Neural cell (in vitro differentiated cells): ENCODE results near the gene GRIK2. TPM values are rescaled to one million over a fixed set of nuclear protein-coding genes. Genes with fewer than 3 reads are reported as not detected.

ENCODE experiments used
- H2AFZ ChIP-seq: fragments of 200-600, 300-800 bp; sonication (generic), shearing (Covaris generic); 2 replicates; pipeline ENCODE4 v1.6.0; 2014; ENCODE audit warnings: low read depth, mild to moderate bottlenecking, antibody characterized with exemption, low read length, moderate library complexity
- H3F3A ChIP-seq: fragments of 200-600 bp; shearing (Covaris generic); 2 replicates; pipeline ENCODE4 v1.6.1; 2016; ENCODE audit warnings: mild to moderate bottlenecking, moderate library complexity, mixed read lengths, antibody characterized with exemption, low read length; ENCODE audit not compliant: insufficient read depth, poor library complexity, severe bottlenecking
- H3K27ac ChIP-seq: fragments of 200-600, 300-800 bp; sonication (generic), shearing (Covaris generic); 2 replicates; pipeline ENCODE4 v1.5.1; 2014; ENCODE audit warnings: mild to moderate bottlenecking, low read length, moderate library complexity
- H3K27me3 ChIP-seq: fragments of 300-800, 200-600 bp; sonication (generic), shearing (Covaris generic); 2 replicates; pipeline ENCODE4 v1.6.0; 2014; ENCODE audit warnings: mild to moderate bottlenecking, low read depth, low read length, moderate library complexity; ENCODE audit not compliant: insufficient read depth
- H3K36me3 ChIP-seq: fragments of 300-800, 200-600 bp; sonication (generic), shearing (Covaris generic); 2 replicates; pipeline ENCODE4 v1.5.1; 2014; ENCODE audit warnings: mild to moderate bottlenecking, antibody characterized with exemption, low read length, moderate library complexity; ENCODE audit not compliant: insufficient read depth
- H3K4me2 ChIP-seq: fragments of 300-800, 200-600 bp; sonication (generic), shearing (Covaris generic); 2 replicates; pipeline ENCODE4 v1.6.0; 2014; ENCODE audit warnings: mild to moderate bottlenecking, low read length
- H3K4me3 ChIP-seq: fragments of 300-800, 200-600 bp; sonication (generic), shearing (Covaris generic); 2 replicates; pipeline ENCODE4 v1.5.1; 2014; ENCODE audit warnings: mild to moderate bottlenecking, low read length, moderate library complexity
- H3K79me2 ChIP-seq: fragments of 200-600 bp; shearing (Covaris generic); replicated peaks from 2 replicates; pipeline ENCODE4 v1.6.0; 2014; ENCODE audit warnings: mild to moderate bottlenecking, low read length, moderate library complexity; ENCODE audit not compliant: insufficient read depth
- H3K9ac ChIP-seq: fragments of 300-800, 200-600 bp; sonication (generic), shearing (Covaris generic); 2 replicates; pipeline ENCODE4 v1.6.1; 2016; ENCODE audit warnings: mild to moderate bottlenecking, low read length, mixed read lengths
- H3K9me2 ChIP-seq: fragments of 200-600 bp; shearing (Covaris generic); 2 replicates; pipeline ENCODE4 v1.6.1; 2016; ENCODE audit warnings: mild to moderate bottlenecking, low read length, mixed read lengths; ENCODE audit not compliant: insufficient read depth
- H3K9me3 ChIP-seq: fragments of 200-600, 300-800 bp; sonication (generic), shearing (Covaris generic); 2 replicates; pipeline ENCODE4 v1.6.1; 2016; ENCODE audit warnings: mild to moderate bottlenecking, mixed run types, low read length, moderate library complexity, mixed read lengths
- H4K20me1 ChIP-seq: fragments of 200-600 bp; shearing (Covaris generic); 2 replicates; pipeline ENCODE4 v1.6.1; 2016; ENCODE audit warnings: mild to moderate bottlenecking, mixed run types; ENCODE audit not compliant: insufficient read depth
- EP300 ChIP-seq: fragments of 450-650 bp; conservative IDR thresholded peaks from 2 replicates; pipeline ENCODE4 v1.6.1; 2014; ENCODE audit warnings: antibody characterized with exemption, mild to moderate bottlenecking, moderate library complexity; ENCODE audit not compliant: poor library complexity, severe bottlenecking
- EZH2 ChIP-seq: fragments of 200-600, 300-800 bp; shearing (Covaris generic), sonication (generic); IDR thresholded peaks from 2 replicates; pipeline ENCODE4 v1.6.1; 2014; ENCODE audit warnings: antibody characterized with exemption, low read length, borderline replicate concordance, mild to moderate bottlenecking; ENCODE audit not compliant: insufficient read depth, poor library complexity, severe bottlenecking
- MXI1 ChIP-seq: fragments of 450-650 bp; conservative IDR thresholded peaks from 2 replicates; pipeline ENCODE4 v1.6.1; 2014; ENCODE audit warnings: antibody characterized with exemption, mild to moderate bottlenecking; ENCODE audit not compliant: poor library complexity, severe bottlenecking
- POLR2AphosphoS5 ChIP-seq: IDR thresholded peaks from 2 replicates; pipeline ENCODE4 v1.6.1; 2012
- RAD21 ChIP-seq: fragments of 450-650 bp; conservative IDR thresholded peaks from 2 replicates; pipeline ENCODE4 v1.6.1; 2014; ENCODE audit warnings: antibody characterized with exemption, mild to moderate bottlenecking, moderate library complexity
- REST ChIP-seq: IDR thresholded peaks from 2 replicates; pipeline ENCODE4 v1.6.1; 2012; ENCODE audit warnings: borderline replicate concordance
- SMC3 ChIP-seq: fragments of 450-650 bp; conservative IDR thresholded peaks from 2 replicates; pipeline ENCODE4 v1.6.1; 2014; ENCODE audit warnings: antibody characterized with exemption, mild to moderate bottlenecking, moderate library complexity; ENCODE audit not compliant: poor library complexity
- TAF1 ChIP-seq: IDR thresholded peaks from 2 replicates; pipeline ENCODE4 v1.6.1; 2012; ENCODE audit warnings: low read depth
- polyA plus RNA-seq: library from polyadenylated mRNA; depleted of rRNA; stranded (reverse); fragments of >200 nt; gene quantifications from 2 replicates; pipeline ENCODE4 v1.2.3, GENCODE V29; 2014
- TF ChIP-seq, protein P1 (sequence below): fragments of 450-650 bp; IDR thresholded peaks from 2 replicates; pipeline ENCODE4 v1.5.1; 2014; ENCODE audit warnings: antibody characterized with exemption, mild to moderate bottlenecking, moderate library complexity; ENCODE audit not compliant: poor library complexity, severe bottlenecking

Gene GRIK2
- polyA plus RNA-seq, 1 donor from 2014 or later = 106 TPM

GRCh38 chr6:101486726-101487125 is 93.2 kb downstream of the GRIK2 start:
- Histone ChIP-seq H3F3A (no peaks in the 10 kb centered on the region), H3K4me2 (no peak overlapping the region), H2AFZ (no peak overlapping the region), H3K27ac (no peak overlapping the region), H3K9me3 (no peaks in the 10 kb centered on the region), H3K9me2 (no peaks in the 10 kb centered on the region), H3K4me3 (no peak overlapping the region), H3K36me3 (no peaks in the 10 kb centered on the region), H3K27me3 (no peaks in the 10 kb centered on the region), H4K20me1 (no peaks in the 10 kb centered on the region), H3K79me2 (no peaks in the 10 kb centered on the region), H3K9ac (no peak overlapping the region)
- TF ChIP-seq RAD21 = no peak
- TF ChIP-seq EP300 = no peak
- TF ChIP-seq EZH2 = no peak
- no peak for TF ChIP-seq REST
- TF ChIP-seq TAF1 = no peak
- no peak for TF ChIP-seq SMC3
- TF ChIP-seq, protein P1, sequence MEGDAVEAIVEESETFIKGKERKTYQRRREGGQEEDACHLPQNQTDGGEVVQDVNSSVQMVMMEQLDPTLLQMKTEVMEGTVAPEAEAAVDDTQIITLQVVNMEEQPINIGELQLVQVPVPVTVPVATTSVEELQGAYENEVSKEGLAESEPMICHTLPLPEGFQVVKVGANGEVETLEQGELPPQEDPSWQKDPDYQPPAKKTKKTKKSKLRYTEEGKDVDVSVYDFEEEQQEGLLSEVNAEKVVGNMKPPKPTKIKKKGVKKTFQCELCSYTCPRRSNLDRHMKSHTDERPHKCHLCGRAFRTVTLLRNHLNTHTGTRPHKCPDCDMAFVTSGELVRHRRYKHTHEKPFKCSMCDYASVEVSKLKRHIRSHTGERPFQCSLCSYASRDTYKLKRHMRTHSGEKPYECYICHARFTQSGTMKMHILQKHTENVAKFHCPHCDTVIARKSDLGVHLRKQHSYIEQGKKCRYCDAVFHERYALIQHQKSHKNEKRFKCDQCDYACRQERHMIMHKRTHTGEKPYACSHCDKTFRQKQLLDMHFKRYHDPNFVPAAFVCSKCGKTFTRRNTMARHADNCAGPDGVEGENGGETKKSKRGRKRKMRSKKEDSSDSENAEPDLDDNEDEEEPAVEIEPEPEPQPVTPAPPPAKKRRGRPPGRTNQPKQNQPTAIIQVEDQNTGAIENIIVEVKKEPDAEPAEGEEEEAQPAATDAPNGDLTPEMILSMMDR = no peak

DNA sequence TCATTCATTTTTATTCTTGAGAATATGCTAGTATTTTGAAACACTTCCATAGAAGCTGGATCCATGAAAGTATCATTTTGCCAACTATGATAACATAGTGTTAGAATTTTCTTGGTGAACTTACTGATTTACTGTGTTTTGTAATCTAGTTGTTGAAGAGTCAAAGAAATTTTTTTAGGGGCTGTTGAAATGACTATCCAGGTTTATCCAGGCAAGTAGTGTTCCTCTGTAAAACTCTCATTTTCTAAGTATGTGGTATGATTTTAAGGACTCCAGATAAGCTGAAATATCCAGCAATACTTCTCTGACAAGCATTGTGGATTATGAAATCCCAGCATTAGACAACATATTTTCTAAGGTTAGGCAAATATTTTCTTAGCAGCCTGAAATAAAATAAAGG is 95.9 kb downstream of the GRIK2 start:
- H3F3A ChIP-seq = peaks cover 3% of the 10 kb centered on the region
- H3K4me3 ChIP-seq = no peak overlapping the region
- no peak overlapping the region for H2AFZ ChIP-seq
- no peak overlapping the region for H3K4me2 ChIP-seq
- no peaks in the 10 kb centered on the region for H3K9me3 ChIP-seq
- TF ChIP-seq TAF1 (no peak), POLR2AphosphoS5 (no peak), MXI1 (no peak), EP300 (no peak), RAD21 (no peak), SMC3 (no peak), EZH2 (no peak), REST (no peak)
- TF ChIP-seq, protein P1 = no peak
- H4K20me1 ChIP-seq = no peaks in the 10 kb centered on the region
- H3K9ac ChIP-seq = no peak overlapping the region
- no peaks in the 10 kb centered on the region for H3K36me3 ChIP-seq
- H3K9me2 ChIP-seq = no peaks in the 10 kb centered on the region
- H3K27ac ChIP-seq = no peak overlapping the region
- no peaks in the 10 kb centered on the region for H3K79me2 ChIP-seq
- H3K27me3 ChIP-seq = no peaks in the 10 kb centered on the region
